GM19395 (cell line): ENCODE results near the gene SPEF1.
"Not testable (repeated sequence)": the region's sequence is repeated elsewhere in the genome, so short reads cannot be mapped to it uniquely, and the experiment has no call there.

Experiments
- ATAC-seq: cut with Tn5 transposase; IDR thresholded peaks from one replicate; pipeline ENCODE4 v1.9.1; 2021; ENCODE audit warnings: mild to moderate bottlenecking, moderate library complexity; ENCODE audit not compliant: unreplicated experiment

Gene SPEF1

DNA sequence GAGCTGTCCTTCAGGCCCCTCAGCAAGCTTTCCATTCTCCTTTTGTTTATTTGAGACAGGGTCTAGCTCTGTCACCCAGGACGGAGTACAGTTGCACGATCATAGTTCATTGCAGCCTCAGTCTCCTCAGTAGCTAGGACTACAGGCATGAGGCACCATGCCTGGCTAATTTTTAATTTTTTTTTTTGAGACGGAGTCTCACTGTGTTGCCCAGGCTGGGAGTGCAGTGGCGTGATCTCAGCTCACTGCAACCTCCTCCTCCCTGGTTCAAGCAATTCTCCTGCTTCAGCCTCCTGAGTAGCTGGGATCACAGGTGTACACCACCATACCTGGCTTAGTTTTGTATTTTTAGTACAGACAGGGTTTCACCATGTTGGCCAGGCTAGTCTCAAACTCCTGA lies 8.0 kb upstream of the SPEF1 start:
- ATAC-seq = not testable (repeated sequence)

DNA sequence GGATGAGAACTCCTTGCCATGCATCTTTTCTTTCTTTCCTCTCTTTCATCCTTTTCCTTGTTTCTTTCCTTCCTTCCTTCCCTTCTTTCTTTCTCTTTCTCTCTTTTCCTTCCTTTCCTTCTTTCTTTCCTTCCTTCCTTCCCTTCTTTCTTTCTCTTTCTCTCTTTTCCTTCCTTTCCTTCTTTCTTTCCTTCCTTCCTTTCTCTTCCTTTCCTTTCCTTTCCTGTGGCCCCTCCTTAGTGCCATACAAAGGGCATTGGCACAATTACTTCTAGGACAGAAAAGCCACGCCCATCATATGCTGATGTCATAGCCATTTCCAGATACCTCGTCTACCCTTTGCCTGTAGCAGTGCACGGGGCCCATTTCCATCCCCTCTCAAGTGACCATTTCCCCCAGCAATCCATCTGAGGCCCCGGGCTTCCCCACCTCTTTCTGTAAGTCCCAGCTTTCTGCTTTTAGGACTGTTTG lies 7.5 kb upstream of the SPEF1 start:
- ATAC-seq = no peak

DNA sequence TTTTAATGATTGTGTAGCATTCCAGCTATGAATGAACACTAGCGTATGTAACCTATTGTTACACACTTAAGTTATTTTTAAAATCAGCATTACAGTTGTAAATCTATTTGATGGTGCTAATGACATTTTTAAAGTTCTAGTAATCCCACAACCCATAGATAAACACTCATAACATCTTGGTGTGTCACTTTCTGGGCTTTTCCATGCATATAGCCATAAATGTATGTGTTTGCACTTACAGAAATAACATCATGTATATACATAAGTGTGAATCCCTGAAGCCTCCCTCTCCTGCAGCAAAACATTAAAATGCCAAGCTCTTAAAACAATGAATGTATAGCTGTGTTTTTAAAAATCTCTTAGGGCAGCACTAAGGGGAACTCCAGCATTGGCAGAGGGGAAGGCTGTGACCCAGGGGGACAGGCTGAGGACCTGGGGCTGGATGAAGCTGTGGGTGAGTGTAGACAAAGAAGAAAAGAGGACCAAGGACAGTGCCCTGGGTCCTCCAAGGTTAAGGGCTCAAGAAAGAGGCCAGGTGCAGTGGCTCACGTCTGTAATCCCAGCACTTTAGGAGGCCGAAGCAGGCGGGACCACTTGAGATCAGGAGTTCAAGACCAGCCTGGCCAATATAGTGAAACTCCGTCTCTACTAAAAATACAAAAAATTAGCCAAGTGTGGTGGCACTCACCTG lies 6.2 kb upstream of the SPEF1 start:
- no peak for ATAC-seq

DNA sequence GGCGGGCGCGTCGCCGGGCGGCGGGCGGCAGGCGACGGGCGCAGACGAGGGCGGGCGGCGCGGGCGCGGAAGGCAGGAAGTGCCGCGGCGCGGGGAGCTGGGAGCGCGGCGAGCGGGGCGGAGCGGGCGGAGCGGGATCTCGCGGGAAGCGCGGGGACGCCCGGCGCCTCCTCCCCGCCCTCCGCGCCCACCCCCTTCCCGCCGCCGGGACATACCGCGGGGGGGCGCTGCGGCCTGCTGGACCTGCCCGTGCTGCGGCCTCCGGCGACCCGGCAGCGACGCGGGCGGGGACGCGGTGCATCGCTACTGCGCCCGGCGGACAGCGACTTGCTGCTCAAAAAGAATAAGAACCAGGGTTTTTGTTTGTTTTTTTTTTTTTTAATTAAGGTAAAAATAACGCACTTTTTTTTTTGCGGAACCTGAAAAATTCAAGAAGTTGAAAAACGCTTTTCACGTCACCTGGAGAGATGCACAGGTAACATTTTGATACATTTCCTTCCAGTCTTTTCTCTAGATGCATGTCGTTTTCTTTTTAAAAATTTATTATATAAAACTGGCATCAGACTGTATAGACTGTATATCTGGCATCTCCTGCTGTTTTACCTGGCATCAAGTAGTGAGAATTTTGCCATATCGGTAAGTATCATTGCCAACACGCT lies 5.5 kb upstream of the SPEF1 start, which contains the start of gene CENPB:
Gene CENPB, minus strand, starts transcription at position 76 of the 659 bp plus-strand sequence. CDS start 257 bp downstream, outside the sequence.
- peak; percentile 71 for ATAC-seq

DNA sequence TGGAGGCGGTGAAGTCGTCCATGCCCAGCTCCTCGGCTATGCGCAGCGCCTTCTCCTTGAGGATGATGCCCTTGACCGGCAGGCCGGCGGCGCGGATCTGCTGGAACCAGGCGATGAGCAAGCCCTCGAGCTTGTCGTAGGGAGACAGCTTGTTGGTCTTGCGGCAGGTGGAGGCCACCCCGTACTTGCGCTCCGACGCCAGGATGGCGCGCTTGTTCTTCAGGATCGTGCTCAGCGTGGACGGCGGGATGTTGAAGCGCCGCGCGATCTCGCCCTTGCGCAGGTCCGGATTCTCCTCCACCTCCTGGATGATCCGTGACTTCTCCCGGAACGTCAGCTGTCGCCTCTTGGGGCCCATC lies 4.9 kb upstream of the SPEF1 start:
- ATAC-seq = no peak

DNA sequence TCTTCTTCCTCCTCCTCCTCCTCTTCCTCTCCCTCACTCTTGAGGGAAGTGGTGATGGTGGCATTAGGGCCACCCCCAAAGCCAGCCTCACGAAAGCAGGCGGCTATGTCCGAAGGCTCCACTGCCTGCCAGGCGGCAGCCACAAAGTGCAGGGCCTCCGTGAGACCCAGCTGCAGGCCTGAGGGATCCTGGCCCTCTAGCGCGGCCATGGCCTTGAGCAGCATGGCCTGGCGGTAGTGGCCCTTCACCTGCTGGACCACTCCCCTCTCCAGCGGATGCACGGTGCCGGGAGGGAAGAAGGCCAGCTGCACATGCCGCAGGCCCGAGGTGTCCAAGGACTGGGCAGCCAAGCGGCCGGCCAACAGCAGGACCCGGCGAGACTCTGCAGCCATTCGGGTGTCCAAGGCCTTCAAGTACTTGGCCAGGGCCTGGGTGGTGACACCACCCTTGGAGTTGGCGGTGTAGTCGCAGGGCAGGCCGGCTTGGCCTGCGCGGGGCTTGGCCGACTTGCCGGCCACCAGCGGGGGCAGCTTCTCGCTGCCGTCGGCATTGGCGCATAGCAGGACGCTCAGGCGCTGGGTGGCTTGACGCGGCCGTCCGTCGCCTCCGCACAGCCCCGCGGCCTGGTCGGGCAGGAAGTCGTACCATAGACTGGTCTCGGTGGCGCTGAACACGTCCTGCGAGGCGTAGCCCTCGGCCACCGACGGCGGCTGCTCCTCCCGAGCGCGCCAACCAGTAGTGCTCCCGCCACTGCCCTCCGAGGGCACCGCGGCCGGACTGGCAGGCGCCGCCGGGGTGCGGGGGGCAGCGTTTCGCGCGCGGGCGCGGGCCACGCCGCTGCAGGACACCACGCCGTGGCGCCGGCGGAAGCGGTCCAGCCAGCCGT lies 4.2 kb upstream of the SPEF1 start:
- no peak for ATAC-seq

DNA sequence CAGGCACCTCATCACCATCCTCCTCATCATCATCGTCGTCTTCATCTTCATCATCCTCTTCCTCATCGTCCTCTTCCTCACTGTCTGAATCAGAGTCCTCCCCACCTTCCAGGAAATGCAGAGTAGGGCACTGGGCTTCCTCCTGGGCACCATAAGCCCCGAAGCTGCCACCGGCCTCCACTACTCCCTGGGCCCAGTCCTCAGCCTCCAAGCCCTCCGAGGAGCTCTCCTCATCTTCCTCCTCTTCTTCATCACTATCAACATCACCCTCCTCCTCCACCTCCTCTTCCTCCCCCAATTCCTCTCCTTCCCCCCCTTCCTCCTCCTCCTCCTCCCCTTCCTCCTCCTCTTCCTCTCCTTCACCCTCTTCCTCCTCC lies 3.6 kb upstream of the SPEF1 start:
- ATAC-seq = no peak

DNA sequence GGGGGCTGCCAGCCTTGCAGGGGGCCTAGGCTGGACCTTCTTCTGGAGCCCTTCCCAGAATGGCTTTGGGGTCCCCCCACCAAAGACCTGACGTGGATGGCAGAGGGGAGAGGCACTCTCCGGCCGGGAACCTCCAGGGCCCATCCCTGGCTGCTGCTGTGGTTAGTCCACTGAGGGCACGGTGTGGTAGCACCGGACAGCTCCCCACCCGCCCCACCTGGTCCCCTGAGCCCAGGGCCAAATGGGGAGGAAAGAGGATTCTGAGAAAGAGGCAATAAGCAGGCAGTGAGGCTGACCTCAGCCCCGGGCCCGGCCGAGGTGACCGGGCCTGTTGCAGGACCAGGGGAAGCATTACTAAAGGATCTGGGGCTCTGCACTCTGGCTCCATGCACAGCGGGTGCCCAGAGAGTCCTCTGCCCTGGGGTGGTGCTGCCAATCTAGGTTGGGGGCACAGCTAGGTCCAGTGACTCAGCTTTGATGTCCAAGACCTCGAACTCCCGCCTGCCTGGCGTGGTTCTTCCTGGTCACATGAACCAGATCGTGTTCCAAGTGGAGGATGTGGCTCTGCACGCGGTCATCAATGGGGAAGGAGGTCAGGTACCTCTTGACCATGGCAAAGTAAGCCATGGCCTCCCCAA lies 3.1 kb upstream of the SPEF1 start:
- ATAC-seq = no peak

DNA sequence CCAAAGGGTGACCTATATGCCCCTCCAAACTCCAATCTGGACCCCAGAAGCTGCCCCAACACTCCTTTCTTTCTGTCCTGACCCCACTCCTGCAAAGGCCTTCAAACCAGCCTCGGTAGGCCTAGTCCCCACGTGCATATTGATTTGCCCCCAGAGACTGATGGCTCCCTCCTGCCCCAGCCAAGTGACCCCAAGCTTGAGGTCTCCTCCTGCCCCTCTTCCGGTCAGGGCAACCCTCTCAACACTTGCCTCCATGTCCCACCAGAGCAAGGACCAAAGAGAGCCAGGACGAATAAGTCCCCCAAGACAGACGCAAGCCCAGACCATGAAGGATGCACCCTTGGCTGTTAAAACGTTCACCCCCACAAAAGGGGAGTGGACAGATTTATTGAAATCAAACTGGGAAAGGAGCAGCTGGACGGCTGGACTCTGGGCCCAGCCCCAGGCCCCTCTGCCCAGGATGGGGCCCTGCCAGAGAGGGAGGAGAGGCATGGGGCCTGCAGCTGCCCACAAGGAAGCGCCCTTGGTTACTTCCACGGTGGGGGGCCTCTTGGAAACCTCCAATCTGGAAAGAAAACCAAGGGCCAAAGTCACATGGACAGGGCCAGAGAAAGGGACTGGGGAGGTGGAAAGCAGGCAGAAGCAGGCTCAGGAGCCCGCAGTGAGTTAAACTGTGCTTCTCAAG lies 2.4 kb upstream of the SPEF1 start:
- ATAC-seq = no peak

DNA sequence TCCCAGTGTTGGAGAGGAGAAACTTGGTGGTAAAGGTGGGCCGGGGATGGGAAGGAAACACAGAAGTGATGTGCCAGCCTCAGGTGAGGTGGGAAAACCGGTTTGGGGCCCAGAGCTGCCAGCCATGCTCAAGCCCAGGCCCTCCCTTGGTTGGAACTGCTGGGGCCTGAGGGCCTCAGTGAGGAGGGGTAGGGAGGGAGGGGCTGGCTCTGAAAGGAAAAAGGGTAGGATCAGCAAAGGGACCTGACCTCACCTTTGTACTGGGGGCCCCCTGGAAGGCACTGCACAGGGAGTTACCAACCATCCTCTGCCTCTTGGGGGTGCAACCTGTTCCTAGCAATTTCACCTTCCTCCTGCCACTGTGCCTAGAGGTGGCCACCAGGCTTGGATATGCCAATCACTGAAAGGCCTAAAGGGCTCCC lies 1.8 kb upstream of the SPEF1 start:
- ATAC-seq = no peak

DNA sequence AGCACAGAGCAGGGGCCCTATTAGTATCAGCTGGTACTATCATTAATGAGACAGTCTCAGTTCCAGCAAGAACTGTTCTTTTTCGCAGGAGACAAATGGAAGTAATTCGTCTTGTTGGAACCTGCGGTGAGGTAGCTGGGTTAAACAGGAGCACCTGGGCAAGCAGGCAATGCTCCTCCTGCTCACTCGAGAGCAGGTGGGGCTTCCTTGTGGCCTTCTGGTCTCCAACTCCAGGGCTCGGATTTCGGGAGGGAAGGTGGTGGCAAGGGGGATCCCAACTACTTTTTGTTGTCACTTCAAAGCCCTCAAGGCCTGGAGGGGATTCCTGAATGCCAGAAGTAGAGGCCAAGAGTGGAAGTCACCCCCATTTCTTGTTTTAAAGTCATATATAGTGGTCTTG lies 1.3 kb upstream of the SPEF1 start:
- no peak for ATAC-seq

DNA sequence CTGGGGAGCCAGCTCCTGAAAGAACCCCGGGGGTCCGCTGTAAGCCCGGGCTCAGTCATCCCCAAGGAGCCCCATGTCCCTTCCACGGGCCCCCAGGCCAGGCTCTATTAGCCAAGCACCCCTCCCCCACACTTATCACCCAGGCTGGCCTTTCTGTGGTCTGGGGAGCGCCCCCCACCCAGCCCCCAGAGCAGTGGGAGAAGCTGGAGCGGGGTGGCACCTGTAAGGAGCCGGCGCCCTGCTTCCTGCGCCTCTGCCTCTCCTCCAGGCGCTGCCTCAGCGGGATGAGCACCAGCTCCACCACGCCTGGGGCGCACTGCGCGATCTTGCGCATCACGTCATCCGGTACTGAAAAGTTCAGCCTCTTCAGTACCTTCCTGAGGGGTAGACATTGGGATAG lies 2.3 kb downstream of the SPEF1 start:
- ATAC-seq = no peak

DNA sequence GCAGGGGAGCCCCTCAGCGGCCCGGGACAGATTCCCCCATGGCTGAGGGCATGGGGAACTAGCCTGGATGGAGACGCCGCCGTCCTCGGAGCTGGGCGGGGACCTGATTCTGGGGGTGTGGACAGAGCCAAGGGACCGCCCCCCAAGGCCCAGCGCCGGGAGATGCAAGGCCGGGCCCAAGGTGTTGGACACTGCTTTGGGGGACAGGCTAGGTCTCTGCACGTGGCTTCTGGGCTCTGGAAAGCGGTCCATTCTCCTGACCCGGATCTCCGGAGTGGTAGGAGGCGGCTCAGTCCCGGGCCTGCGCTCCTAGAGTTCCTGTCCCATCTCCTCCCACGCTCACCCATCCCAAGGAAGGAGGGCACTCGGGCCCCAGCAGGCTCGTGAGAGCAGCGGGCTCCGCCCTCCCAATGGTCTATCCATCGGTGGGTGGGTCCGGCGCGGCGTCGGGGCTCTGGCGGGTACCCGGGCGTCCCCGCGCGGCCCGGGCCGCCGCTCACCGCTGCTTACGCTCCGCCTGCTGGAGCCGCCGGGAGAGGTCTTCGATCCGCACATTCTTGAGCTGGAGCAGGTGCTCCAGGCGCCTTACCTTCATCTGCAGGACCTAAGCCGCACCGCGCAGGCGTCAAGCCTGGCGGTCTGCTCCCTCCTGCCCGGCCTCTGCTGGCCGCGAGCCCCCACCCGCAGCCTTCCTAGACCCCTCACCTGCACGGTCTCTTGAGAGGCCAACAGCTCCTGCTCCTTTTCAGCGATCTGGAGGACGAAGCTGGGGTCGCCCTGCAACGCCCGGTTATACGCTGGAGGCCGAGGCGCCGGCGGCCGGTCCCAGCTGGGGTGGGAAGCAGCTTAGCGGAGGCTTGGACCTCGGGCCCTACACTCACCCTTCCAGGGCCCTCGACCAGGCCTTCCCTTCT lies 3.3 kb downstream of the SPEF1 start:
- ATAC-seq = no peak

DNA sequence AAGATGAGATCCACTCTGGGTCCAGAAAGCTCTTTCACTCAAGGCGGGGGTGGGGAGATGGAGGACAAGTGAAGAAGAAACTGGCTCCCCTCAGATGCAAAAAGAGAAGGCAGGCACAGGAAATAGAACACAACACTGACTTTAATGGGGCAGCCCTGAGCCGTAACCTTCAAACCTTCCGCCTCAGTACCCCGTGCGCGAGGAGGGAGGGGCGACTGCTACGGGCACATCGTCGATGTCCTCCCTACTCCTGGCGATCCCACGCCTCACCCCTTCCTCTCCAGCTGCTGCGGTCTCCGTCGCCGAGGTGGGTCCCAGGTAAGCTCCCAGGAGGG lies 3.9 kb downstream of the SPEF1 start:
- no peak for ATAC-seq

DNA sequence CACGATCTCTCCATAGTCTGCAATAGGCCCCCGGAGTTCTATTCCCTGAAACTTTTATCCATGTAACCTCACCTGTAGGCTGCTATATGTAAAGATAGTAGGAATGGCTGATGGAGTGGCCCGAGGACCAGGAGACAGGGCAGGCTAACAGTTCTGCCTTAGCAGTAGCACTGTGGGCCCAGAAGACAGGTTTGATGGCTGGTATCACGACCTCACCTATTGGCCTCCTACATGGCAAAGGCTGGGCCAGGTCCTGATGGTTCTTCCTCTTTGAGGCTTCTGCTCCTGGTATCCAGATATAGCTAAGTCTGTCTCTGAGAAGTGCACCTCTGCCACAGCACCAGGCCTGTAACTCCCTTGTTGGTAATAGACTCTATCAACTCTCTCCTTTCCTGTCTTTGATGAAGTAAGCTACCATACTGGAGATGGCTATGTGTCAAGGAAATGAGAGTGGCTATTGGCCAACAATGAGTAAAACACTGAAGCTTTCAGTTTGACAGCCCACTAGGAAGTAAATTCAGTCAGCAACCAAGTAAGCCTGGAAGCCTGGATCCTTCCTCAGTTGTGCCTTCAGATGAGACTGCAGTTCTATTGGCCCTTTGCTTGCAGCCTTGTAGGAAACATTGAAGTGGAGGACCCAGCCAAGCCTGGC lies 5.7 kb downstream of the SPEF1 start:
- ATAC-seq = no peak

DNA sequence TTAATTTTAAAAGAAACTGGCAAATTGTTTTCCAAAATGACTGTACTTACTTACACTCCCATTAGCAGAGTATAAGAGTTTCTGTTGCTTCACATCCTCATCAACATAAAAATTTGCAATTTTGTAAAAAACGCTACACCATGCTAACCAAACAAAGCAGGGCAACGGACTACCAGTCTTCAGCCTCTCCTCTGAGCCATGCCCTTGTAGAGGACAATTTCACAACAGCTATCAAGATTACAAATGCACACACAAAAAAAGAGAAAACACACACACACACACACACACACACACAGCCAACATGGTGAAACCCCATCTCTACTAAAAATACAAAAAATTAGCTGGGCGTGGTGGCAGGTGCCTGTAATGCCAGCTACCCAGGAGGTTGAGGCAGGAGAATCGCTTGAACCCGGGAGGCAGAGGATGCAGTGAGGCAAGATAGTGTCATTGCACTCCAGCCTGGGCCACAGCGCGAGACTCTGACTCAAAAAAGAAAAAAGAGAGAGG lies 9.6 kb downstream of the SPEF1 start:
- no peak for ATAC-seq

DNA sequence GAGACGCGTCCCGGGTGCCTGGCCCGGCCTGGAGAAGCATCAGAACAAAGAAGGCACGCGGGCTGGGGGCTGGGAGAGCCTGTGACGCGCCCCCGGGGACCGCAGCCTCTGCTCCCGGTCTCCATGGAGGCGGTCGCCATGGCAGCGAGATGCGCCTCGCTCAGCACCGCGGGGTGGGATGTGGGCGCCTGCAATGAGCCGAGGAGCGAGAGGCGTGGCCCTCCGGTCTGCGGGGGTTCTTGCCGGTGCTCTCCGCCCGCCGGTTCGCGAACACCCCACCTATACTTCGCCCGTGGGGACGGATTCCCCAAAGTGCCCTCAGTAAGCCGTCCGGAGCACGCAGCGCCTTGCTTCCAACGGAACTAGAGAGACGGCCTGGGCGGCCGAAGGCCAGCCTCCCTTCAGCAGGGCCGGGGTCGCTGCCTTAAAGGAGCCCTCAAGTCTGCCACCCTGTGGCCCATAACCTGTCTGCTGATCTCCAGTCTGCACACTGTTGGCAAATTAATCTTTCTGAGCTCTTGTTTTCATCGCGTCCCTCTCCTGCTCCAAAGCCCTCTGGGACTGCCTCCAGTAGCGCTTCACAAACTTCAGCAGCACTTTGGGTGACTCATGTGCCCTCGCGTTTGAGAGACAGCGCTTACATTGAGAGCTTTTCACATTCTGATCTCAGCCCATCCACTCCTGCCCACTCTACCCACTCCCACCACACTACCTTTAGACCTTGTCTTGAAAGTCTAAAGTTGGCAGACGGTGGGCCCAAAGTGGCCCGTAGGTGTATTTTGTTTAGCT lies 12.7 kb downstream of the SPEF1 start:
- peak; percentile 50 for ATAC-seq
